C1 segment of cervical spinal cord (tissue), 14 donors: Measurements from ENCODE around the gene NELL1.

Experiments
- DNase-seq, 14 donors: peaks; one replicate each; lab custom pipeline; 2025; lab: John Stamatoyannopoulos, UW

NELL1 gene

DNA sequence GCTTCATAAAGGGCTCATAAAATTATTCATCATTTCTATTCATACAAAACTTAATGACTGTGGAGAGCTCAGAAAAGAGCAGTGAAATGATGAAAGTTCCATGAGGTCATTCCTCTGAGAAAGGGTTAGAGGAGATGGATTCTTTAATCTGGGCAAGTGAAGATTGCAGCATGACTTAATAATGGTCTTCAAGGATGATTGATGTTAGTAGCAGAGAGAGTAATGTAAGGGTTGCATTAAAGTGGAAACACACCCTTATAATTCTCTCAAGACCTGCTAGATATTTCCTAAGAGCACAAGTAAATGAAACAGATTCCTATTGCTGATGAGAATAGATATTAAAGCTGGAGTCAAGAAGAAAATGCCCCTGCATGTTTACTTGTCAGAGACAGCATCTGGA is 811.9 kb downstream of the NELL1 start:
- DNase-seq, result no peak

DNA sequence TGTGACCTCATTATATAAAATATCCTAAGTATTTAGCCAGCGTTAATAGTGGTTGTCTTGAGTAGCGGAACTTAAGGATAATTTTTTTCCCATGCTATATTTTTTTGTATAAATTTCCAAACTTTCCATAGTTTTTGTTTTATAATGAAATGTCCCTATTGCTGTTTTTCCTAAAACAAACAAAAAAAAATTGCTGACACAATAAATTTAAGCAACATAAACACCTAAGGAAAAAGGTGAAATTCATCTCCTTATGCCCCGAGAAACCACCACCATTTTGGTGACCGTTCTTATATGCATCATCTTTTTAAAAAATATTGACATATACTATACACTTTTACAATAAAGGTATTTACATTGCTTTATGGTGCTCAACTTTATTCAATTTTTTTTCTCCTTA is 814.7 kb downstream of the NELL1 start:
- DNase-seq, result no peak

DNA sequence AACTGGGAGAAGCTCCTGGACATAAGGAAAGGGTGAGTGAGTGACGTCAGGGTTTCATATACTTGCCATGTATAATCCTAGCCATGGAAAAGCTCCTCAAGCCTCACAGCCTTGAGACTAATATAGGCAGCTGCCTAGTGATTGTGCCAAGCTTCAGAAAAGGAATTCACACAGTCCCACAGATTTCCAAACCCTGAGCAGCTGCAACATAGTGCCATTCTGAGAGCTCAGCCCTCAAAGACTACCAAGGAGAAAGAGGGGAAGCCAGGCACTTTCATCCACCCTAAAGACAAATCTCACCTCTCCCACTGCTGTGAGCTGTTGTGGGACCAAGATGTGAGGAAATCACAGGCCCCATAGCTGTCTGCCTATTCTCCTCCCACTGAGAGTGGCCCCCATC is 815.6 kb downstream of the NELL1 start:
- DNase-seq, result no peak

DNA sequence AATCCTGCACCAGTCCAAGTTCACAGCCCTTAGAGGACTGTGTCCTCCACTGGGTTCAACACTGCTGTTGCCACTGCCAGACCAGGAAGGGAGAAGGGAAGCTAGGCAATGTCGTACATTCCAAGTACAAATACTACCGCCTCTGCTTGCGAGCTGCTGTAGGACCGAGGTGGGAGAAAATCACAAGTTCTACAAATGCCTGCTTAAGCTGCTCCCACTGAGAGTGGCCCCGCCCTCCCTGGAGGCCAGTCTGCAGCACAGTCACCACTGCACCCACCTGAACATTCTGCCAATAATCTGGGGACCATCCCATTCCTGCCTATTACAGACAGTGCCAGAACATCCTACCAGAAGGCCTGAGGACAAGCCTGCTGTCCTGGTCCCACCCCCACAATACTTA is 816.0 kb downstream of the NELL1 start:
- no peak for DNase-seq

DNA sequence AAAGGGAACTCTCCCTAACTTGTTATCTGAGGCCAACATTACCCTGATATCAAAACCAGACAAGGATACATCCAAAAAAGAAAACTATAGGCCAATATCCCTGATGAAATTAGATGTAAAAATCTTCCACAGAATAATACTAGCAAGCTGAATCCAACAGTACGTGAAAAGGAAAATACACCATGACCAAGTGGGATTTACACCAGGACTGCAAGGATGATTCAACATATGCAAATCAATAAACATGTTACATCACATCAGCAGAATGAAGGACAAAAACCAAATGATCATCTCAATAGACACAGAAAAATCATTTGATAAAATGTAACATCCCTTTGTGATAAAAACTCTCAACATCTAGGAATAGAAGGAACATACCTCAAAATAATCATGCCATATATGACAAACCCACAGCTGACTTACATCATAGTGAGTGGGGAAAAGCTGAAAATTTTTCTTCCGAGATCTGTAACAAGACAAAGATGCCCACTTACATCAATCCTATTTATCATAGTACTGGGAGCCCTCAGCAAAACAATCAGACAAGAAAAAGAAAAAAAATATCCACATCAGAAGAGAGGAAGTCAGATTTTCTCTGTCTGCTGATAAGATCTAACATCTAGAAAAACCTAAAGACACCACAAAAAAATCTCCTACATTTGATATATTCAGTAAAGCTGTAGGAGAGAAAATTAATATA is 820.2 kb downstream of the NELL1 start:
- DNase-seq, result no peak

DNA sequence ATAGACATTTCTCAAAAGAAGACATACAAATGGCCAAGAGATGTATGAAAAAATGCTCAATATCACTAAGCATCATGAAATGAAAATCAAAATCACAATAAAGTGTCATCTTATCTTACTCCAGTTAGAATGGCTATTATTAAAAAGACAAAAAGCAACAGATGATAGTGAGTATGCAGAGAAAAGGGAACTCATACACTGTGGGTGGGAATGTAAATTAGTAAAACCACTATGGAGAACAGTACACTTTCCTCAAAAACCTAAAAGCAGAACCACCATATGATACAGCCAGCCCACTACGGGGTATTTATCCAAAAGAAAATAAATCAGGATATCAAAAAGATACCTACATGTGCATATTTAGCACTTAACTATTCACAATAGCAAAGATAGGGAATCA is 823.5 kb downstream of the NELL1 start:
- no peak for DNase-seq

DNA sequence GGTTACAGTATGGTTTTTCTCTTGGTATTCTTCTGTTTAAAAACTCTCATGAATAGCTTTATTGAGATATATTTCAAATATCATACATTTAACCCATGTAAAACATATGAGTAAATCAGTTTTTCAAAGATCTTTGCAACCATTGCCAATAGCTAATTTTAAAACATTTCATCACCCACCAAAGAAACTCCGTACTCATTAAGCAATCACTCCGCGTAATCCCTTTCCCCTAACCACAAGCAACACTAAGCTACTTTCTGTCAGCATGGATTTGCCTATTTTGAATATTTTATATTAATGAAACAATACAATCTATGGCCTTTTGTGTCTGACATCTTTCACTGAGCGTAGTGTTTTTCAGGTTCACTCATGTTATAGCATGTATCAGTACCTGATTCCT is 825.6 kb downstream of the NELL1 start:
- no peak for DNase-seq

DNA sequence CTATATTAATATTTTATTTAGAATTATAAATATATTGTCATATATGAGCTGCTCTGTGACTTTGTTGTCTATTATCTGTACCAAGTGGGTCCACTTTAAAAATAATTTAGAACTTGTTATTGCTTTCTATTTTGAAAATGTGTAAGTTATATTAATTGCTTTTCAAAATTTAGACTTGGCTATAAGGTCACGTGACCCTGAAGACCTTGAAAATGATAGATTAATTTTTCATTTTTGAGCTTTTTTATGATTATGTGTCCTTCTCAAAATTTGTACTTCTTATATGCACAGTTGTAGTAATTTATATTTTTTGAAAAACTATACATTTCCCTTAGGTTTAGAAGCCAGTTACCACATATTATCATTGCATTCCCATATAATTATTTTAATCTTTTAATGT is 826.5 kb downstream of the NELL1 start:
- DNase-seq, result no peak

DNA sequence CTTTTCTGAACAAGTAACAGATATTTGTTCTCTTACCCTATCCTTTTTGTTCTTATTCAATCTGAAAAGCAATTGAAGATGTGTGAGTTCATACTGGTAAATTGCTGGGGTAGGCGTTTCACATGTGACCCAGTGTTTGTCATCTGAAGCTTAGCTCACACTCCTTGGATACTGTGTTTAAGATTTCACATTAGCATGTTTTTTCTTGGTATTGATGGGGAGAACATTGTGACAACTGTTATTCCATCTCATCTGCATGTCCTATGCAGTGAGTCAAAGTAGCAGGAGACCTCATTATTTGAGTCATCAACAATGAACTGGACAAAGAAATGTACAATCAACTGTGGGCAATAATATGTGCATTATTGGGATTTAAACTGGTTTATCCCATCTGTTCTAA is 831.9 kb downstream of the NELL1 start:
- DNase-seq, result no peak

DNA sequence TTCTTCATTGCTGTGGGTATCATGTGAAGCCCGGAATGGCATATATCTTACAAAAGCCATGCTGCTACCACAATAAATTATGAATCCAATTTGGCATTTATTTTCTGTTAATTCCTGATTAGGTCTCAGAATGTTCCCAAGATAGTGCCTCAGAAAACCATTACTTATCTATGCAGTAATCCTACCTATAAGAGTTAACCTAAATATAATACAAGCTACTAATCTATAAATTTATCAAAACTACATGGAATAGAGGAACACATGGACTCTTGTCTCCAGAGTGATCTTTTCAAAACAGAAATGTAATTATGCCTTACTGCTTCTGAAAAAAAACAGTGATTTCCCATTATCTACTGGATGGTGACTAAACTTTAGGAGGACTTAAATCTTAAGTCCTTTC is 835.7 kb downstream of the NELL1 start:
- DNase-seq, result no peak

DNA sequence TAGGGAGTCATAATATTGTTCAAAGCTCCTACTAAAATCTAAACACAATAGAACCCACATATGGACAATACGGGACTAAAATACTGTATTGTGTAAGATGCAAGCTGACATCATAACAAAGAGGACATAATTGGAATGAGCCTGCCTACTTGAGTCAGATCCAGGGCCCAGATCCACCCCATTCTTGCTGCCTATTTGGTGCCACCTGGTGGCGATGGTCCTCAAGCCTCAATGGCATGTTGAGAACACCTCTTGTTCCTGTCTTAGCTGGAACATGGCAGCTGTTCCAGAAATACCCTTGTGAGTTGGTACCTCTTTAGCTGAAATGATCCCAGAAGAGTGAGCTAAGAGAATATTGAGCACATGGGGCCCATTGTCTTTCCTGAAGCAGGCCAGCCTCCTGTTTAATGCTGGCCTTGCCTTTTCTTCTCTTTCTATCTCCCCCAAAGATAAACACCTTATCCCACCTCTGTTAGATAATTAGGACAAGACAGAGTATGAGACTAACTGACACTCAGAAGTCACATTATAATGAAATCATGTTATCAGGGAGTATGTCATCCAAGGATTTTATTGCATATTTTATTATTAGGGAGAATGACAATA is 842.6 kb downstream of the NELL1 start:
- DNase-seq, result peak in 5 of 14 donors; percentile 0 to 22 (median 19)

DNA sequence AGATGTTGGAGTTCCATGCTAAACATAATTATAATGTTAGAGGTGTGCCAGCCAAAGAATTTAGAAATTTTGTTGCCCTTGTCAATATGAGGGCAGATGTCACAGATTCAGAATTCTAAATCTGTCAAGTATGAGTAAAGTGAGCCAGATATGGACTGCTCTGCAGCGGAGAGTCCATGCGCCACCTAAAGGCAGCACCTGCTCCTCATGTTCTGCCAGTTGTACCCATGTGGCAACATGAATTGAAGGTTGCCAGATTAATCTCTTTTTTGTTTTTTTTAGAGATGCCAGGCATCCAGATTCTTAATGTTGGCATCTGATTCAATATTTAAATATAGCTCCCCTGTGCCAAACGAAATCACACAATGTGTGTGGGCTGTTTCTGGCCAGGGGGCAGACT is 844.9 kb downstream of the NELL1 start:
- no peak for DNase-seq

DNA sequence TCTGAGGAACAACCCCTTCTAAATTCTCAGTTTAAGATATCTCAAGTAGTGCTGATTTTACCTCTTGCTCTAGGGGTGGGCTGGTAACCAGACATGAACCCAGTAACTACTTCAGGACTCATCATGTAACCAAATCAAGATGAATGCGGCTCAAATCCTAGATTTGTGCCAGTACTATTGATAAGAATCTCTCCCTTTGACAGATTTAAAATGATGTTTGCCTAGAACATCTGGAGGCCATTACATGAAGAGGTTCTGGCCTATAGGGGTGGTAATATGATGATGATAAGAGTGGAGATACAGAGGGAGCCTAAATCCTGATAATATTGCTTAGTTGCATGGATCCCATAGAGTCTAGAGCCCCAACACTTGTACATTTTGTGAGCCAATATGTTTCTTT is 850.9 kb downstream of the NELL1 start:
- DNase-seq, result no peak

DNA sequence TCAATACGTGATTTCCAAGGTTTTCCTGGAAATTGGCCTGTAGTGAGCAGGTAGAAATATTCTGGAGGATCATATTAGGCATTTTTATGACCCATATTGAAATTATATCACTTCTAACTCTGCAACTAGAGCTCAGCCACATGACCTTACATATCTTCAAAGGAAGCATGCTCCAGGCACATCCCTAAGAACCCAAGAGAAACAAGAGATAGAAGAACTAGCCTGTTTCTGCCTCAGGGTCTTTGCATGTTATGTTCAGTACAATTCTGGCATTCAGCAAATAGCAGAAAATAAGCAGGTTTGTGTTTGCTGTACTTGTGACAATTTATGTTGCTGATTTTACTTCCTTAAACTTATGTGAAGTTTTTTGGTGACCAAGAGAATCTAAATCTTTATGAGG is 859.8 kb downstream of the NELL1 start:
- no peak for DNase-seq

DNA sequence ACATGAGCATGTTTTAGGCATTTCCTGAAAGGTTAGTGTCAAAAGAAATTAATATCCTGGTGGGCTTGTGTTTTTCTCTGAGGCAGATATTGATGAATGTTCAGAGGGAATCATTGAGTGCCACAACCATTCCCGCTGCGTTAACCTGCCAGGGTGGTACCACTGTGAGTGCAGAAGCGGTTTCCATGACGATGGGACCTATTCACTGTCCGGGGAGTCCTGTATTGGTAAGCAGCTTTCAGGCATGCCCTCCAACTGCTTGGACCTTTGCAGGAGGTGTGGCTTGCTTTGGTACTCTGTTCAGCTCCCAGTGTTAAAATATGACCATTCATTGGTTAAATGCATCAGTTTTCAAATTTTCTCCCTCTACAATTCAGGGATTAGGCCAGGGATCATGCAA is 864.9 kb downstream of the NELL1 start:
- no peak for DNase-seq

DNA sequence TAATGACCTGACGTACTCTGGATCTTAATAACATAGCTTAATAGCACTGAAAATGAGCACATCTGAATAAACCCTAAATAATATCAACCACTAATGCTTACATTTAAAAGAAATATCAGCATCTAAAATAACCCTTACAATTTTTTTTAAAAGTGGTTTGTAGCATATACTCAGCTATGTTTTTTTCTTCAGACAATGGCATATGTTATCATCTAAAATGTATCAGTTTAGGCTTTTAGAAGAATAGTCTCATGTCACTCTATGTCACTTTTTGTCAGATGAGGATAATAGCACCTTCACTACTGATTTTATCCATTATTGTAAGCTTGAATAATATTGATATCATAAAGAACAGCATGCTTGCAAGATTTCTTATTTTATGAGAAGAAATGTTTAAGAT is 868.6 kb downstream of the NELL1 start:
- DNase-seq, result no peak

DNA sequence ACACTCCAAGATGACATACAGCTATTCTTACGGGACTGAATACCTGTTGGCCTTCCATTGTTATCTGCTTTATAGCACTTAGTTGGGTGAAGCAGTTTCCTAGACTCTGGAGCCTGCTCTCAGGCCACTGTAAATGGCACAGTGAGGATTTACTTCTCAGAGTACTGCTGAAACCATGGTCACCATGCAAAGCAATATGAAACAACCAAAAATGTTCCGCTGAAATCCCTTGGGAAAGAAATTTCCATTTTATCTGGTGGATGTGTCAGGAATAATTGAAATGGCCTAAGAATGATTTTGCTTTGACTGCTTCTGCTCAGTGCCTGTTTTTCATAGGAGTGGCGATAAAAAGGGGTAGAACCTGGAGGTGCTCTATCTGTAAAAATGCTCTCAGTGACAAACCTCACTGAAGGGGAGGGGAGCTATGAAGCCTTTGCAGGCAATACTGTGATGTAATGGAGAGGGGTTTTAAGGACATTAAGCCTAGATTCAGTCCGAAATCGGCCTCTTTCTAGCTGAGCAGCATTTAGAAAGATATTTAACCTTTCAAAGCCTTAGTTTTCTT is 871.9 kb downstream of the NELL1 start:
- DNase-seq, result no peak

DNA sequence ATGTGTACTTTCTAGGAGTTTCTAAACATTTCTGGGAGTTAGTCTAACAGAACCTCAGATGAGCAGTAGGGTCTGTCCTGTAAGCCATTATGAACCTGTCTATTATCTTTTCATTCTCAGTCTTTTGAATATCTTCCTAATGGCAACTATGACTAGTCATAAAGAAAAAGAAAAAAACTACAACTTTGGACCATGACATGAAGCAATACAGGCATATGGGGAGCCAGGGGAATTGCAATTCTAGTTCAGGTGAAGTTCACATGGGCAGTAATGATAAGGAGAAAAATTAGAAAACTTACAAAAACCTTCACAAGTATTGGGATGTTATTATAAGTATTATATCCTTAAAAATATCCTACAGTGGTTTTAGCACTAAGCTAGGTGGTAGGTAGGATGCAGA is 874.5 kb downstream of the NELL1 start:
- no peak for DNase-seq

DNA sequence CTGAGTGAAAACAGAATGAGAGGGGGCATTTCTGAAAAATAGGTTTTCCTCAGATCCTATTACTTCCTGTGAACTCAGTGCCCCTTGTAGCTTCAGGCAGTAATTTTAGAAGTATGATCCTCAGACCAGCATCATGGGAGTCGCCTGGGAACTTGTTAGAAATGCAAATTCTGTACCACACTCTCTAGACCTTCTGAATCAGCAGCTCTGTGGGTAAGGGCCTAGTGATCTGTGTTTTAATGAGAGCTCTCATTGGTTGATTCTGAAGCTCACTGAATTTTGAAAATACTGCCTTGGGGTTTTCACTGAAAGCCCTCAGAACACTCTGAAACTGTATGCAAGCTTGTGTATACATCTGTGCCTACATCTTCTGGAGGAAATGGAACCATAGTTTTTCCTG is 876.3 kb downstream of the NELL1 start:
- no peak for DNase-seq

DNA sequence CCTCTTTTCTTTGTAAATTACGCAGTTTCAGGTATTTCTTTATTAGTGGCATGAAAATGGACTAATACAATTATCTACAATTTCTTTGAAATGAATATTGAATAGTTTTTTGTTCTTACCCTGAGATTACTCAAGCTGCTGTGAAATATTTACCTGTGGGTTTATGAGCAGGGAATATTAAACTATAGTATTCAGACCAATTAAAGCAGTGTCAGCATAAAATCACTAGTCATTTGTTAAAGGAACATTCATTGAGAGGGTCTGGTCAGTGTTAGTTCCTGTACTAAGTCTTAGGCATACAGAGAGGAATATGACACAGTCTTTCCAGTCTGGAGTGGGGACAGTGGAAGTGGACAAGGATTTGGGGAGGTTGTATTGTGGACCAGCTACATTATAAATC is 877.3 kb downstream of the NELL1 start:
- DNase-seq, result no peak

DNA sequence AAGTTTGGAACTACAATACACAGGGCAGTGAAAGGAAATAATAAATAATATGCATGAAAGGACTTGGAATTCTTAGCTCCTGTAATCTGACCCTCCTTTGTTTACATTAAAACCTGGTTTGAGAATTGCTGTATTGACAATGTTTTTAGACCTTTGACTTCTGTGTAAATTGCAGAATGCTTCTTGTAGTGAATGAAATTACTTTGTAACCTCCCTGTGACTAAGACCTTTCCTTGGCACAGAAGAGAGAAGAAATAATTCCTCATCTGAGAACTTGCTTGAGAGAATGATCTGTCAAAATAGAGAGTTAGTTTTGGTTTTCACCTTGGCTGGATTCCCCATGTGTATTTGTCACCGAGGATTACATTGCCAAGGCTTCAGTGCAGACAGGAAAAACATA is 883.5 kb downstream of the NELL1 start:
- no peak for DNase-seq

DNA sequence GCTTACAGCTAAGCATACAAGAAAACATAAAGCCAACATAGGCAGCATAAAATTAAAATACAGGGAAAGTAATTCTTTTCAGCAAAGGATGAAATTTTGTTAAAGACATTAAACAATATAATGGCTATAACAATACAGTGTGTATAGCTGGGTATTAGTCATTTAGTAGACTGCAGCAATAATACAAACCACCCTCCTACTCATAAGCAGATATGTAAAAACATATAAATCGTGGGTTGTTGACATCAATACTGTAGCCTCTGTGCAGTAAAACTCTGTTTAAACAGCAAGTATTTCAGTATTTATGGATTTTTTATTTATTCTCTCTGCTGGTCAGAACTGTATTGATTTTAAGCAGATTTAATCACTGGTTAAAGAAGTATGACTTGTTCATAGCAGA is 884.4 kb downstream of the NELL1 start:
- no peak for DNase-seq

DNA sequence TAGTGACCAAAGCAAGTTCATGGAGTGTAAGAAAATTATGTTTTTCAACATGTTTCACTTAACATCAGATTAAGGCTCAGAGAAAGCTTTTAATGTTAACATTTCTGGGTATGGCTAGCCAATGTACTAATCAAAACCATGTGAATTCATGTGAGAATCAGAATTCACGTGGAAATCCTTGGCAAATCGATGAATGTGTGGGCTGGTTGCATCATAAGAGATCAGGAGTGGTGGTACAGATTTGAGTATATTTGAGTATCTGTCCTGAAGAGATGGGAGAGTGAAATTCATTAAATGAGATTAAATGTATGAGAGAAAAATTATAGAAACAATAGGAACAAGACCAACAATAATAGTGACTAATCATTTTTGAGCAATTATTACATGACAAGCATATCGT is 884.9 kb downstream of the NELL1 start:
- no peak for DNase-seq

DNA sequence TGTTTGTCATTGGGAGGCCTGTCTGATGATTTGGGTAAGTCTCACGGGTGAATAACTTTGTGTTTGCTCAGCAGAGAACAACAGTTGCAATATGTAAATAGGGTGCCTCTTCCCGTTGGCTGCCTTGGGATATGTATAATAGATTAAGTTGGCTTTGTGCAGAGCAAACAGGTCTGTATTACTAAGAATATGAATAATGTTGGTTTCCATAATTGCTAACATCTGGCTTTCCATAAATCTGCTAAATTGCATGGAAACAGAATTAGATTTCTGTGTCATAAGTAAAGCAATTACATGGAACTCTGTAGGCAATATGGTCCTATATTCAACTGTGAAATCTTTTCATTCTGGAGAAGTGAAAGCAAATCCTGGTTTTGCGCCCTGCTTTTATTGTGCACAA is 887.5 kb downstream of the NELL1 start:
- no peak for DNase-seq
